ENCODE data around the gene UHRF2.

DNA sequence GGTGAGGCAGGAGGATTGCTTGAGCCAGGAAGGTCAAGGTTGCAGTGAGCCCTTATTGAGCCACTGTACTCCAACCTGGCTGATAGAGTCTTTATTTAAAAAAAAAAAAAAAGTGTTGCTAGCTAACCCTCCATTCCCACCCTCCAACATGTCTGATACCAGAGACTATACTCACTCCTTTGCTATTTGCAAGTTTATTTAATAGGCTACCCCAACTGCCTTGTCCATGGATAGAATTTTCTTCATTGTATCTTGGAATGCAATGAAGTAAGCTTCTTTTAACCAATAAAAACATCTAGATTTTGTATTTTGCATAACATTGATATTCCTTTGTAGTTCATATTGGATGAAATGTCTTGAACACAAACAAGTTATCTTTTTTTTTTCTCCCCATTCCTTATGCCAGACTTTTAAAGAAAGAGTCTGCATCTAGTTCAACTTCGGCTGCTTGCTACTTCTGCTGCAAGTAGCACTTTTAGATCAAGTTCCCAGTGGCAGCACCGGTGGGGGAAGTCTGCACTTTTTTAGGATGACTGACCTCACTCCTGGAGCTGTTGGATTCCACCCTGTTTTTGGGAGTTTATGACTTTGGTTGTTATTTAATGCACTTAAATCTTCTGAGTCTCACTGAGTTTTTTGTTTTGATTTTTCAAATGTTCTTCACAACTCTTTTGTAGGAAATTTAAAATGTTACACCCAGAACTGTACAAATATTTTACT lies 112.5 kb downstream of the UHRF2 start:
- TF ChIP-seq POLR2A (IDR thresholded peaks at IDR 0.05) (no peak), POLR2AphosphoS5 (IDR thresholded peaks at IDR 0.05) (no peak)
- TF ChIP-seq, protein P1, sequence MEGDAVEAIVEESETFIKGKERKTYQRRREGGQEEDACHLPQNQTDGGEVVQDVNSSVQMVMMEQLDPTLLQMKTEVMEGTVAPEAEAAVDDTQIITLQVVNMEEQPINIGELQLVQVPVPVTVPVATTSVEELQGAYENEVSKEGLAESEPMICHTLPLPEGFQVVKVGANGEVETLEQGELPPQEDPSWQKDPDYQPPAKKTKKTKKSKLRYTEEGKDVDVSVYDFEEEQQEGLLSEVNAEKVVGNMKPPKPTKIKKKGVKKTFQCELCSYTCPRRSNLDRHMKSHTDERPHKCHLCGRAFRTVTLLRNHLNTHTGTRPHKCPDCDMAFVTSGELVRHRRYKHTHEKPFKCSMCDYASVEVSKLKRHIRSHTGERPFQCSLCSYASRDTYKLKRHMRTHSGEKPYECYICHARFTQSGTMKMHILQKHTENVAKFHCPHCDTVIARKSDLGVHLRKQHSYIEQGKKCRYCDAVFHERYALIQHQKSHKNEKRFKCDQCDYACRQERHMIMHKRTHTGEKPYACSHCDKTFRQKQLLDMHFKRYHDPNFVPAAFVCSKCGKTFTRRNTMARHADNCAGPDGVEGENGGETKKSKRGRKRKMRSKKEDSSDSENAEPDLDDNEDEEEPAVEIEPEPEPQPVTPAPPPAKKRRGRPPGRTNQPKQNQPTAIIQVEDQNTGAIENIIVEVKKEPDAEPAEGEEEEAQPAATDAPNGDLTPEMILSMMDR (IDR thresholded peaks at IDR 0.05 in 8 of 11, conservative IDR thresholded peaks at IDR 0.05 in 3 of 11), result no peak

Measured in spleen (tissue), 7 donors.